22Rv1 (cell line): ENCODE results near the gene KLHL18.
"Not testable (repeated sequence)": the region's sequence is repeated elsewhere in the genome, so short reads cannot be mapped to it uniquely, and the experiment has no call there.

ENCODE experiments used
- H3K27ac ChIP-seq: fragments of 450-650 bp; 2 replicates; pipeline ENCODE4 v1.5.1; 2017
- ZFX ChIP-seq: fragments of 450-650 bp; IDR thresholded peaks from 2 replicates; pipeline ENCODE4 v1.6.1; 2017; ENCODE audit warnings: antibody characterized with exemption, borderline replicate concordance
- TF ChIP-seq, protein P1 (sequence below): fragments of 450-650 bp; IDR thresholded peaks from 2 replicates; pipeline ENCODE4 v1.5.1; 2017; ENCODE audit warnings: mild to moderate bottlenecking

The KLHL18 gene

DNA sequence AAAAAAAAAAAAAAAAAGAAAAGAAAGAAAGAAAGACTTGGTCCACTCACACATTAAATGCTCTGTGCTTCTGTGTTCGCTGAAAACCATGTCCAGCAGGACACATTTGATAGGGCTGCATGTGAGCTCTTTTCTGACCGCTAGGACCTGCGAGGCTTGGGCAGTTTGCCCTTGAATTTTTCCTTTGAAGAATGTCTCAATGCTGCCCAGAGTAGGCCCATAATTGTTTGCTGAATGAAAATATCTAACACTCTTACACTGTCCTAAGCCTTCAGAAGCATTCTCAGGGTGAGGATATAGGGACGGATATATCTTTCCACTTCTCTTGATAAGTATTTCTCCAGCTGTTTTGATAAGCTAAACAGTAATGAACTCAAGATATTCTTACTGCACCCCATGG is 6.2 kb upstream of the KLHL18 start:
- TF ChIP-seq, protein P1, sequence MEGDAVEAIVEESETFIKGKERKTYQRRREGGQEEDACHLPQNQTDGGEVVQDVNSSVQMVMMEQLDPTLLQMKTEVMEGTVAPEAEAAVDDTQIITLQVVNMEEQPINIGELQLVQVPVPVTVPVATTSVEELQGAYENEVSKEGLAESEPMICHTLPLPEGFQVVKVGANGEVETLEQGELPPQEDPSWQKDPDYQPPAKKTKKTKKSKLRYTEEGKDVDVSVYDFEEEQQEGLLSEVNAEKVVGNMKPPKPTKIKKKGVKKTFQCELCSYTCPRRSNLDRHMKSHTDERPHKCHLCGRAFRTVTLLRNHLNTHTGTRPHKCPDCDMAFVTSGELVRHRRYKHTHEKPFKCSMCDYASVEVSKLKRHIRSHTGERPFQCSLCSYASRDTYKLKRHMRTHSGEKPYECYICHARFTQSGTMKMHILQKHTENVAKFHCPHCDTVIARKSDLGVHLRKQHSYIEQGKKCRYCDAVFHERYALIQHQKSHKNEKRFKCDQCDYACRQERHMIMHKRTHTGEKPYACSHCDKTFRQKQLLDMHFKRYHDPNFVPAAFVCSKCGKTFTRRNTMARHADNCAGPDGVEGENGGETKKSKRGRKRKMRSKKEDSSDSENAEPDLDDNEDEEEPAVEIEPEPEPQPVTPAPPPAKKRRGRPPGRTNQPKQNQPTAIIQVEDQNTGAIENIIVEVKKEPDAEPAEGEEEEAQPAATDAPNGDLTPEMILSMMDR = no peak
- no peak for TF ChIP-seq ZFX
- H3K27ac ChIP-seq = no peak overlapping the region

DNA sequence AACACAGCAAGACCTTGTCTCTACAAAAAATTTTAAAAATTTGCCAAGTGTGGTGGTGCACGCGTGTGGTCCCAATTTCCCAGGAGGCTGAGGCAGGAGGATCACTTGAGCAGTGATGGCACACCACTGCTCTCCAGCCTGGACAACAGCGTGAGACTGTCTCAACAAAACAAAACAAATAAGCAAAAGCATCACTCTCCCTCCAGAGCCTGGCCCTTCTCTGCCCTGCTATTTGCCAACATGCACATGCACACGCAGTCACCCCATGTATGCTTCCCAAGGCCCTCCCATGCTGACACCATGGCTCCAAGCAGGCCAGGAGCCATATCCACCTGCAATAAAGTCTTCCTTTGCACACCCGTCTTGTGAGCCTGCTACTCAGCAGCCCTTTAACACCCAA is 2.2 kb upstream of the KLHL18 start:
- TF ChIP-seq, protein P1 = no peak
- TF ChIP-seq ZFX = no peak

DNA sequence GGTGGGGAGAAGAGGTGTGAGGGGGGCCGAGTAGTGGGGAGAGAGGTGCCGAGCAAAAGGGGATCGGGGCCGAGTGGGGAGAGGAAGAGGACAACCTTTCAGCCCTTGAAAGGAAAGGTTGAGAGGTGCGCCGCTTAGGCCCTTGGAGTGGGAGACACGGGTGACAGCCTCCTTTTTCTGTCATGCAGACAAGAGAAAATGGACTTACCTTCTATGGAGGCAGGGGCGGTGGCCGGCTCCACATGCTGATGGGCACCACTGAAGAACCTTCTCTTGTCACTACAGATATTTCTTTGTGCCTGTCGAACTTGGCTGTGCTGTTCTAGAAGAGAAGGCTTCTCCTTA is 421 bp downstream of the KLHL18 start:
- peak overlapping the region; percentile 95 for H3K27ac ChIP-seq
- TF ChIP-seq, protein P1 = no peak
- no peak for TF ChIP-seq ZFX

More for the DNA sequence above, 2.2 kb upstream of the KLHL18 start:
- no peak overlapping the region for H3K27ac ChIP-seq

DNA sequence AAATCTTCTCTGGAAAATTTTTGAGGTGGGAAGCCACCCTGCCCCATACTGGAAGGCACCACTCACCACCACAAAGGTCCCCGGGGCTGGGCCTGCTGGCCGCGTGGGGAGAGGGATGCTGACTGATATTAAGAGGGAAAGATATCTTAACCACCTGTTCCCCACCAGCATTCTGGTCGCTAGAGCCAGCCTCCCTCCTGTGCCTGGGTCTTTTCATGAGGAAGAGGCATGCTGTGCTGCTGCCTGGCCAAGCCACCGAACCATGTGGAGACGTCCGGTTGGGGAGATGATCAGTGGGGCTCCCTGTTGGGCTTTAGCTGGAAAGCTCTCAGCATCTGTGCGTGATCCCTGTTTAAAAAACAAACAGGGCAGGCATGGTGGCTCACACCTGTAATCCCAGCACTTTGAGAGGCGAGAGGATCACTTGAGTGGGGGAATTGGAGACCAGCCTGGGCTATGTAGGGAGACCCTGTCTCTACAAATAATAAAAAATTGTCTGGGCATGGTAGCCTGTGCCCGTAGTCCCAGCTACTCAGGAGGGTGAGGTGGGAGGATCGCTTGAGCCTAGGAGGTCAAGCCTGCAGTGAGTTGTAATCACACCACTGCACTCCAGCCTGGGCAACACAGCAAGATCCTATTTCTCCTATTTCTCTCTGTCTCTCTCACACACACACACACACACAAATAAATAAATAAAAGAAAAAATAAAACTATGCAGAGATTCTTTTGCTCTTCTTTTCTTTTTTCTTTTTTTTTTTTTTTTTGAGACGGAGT is 1.0 kb downstream of the KLHL18 start:
- no peak for TF ChIP-seq ZFX
- TF ChIP-seq, protein P1 = no peak
- H3K27ac ChIP-seq = peak overlapping the region; percentile 95

DNA sequence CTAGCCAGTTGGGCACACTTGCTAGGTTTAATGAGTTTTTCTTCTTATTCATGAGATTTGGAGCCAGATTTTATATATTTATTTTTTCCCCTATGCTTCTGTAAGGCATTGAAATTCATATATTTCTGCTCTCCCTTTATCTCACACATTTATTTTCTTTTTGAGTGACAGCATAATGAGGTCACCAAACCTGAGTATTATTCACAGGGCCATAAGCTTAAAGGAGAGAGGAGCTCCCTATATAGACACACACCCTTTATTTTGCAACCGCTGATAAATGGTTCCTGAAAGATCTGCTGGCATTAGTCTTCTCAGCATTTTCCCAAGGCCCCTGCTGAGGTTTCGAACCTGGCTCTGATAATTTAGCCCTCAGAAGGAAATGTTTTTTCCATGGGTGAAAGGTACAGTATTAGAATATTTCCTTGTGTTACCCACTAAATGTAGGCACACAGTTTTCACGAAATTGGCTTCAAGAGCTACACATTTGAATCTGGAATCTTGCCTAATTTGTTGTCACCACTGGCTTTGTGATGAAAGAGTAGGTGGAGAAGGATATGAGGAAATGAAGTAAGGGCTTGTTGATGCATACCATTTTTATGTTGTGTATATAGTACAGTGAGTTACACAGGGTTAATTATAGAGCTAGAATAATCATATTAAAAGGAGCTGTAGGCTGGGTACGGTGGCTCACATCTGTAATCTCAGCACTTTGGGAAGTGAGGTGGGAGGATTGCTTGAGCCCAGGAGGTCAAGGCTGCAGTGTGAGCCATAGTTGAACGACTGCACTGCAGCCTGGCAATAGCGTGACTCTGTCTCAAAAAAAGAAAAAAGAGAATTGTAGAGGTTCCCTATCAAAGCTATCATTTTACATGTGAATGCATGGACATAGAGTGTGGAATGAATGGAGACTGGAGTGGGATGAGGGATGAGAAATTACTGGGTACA is 6.5 kb downstream of the KLHL18 start:
- TF ChIP-seq, protein P1 = no peak
- TF ChIP-seq ZFX = no peak
- no peak overlapping the region for H3K27ac ChIP-seq

DNA sequence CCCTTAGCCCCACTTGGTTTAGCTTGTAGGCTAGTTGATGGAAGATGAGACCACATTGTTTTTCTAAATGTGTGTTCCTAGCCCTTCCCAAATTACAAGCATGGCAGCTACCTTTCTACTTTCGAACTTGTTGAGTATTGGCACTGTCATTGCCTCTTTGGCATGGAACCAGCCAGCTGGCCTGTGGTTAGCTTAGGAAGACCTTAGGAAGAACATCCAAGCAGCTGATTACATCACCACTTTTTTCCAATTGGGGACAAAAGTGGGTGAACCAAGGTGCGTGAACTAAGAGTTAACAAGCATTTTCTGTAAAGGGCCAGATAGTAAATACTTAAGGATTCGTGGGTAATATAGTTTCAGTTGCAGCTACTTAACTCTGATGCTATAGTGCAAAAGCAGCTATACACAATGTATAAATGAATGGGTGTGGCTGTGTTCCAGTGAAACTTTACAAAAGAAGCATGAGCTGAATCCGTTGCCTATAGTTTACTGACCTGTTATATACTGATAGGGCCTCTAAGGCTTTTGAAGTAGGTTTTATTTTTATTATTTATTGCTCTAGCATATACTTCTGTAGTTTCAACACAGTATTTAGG is 8.5 kb downstream of the KLHL18 start:
- H3K27ac ChIP-seq = no peak overlapping the region
- TF ChIP-seq, protein P1 = no peak
- no peak for TF ChIP-seq ZFX

DNA sequence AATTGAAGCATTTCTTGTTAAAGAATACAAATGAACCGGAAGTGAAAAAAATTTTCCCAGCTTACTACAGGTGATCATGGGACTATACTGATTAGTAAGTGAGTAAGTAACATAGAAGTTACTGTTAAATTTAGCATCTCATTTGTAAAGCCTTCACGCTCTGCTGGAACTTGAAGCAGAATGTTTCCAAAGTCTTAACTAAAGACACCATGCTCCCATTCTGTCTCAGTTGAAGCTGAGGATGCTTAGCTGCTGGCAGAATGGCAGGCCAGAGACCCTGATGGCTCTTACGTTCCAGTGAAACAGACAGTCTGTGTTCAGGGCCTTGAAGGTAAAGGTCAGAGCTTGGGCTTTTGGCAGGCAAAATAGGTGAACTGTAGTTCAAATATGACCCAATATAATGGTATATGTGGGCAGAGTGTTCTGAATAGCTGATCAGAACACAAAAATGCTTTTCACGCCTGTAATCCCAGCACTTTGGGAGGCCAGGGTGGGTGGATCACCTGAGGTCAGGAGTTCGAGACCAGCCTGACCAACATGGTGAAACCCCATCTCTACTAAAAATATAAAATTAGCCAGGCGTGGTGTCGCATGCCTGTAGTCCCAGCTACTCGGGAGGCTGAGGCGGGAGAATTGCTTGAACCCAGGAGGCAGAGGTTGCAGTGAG is 9.1 kb downstream of the KLHL18 start:
- H3K27ac ChIP-seq = not testable (repeated sequence)
